Stimulated activated CD4-positive, alpha-beta T cell treated with anti-CD3 and anti-CD28 coated beads, TNF-alpha, amount 100 ng/mL, for 24 hours (primary cell): ENCODE data around the gene ALG2.

Source experiments
- DNase-seq, 3 experiments: peaks; one replicate each; pipeline ENCODE4 v3.0.0-alpha.2; 2020; ENCODE audit warnings: low read depth in 3 of 3

ALG2 gene

GRCh38 chr9:99221621-99222415, at the start of gene ALG2, which contains the start of gene SEC61B:
ALG2 (minus strand) TSS chr9:99221942; CDS start chr9:99221894, 48 bp downstream.
SEC61B (plus strand) TSS chr9:99222282; CDS start chr9:99222364, 82 bp downstream.
- DNase-seq = peak; percentile 86 to 95 (median 89)

- no peak for DNase-seq
These were observed 48.7 kb upstream of the ALG2 start for GRCh38 chr9:99270491-99270890.

- no peak for DNase-seq
These were observed 47.7 kb upstream of the ALG2 start for GRCh38 chr9:99269416-99269815.

- peak in 2 of 3 experiments; percentile 45 to 63 for DNase-seq
These were observed 44.7 kb upstream of the ALG2 start for GRCh38 chr9:99266255-99267023.

GRCh38 chr9:99265691-99266090, 43.9 kb upstream of the ALG2 start:
- no peak for DNase-seq

GRCh38 chr9:99264070-99264680, 42.4 kb upstream of the ALG2 start:
- DNase-seq = peak in 1 of 3 experiments; percentile 29

- DNase-seq = no peak
These were observed 41.2 kb upstream of the ALG2 start for GRCh38 chr9:99262949-99263418.

GRCh38 chr9:99261923-99262322, 40.2 kb upstream of the ALG2 start:
- DNase-seq = no peak

- DNase-seq = peak in 1 of 3 experiments; percentile 28
These were observed 37.6 kb upstream of the ALG2 start for GRCh38 chr9:99259231-99259918.

- DNase-seq = no peak
These were observed 36.1 kb upstream of the ALG2 start for GRCh38 chr9:99257723-99258389.

GRCh38 chr9:99255651-99256050, 33.9 kb upstream of the ALG2 start:
- DNase-seq = no peak

- DNase-seq = peak; percentile 71 to 87 (median 76)
These were observed 32.2 kb upstream of the ALG2 start for GRCh38 chr9:99253772-99254431.

GRCh38 chr9:99253134-99253533, 31.4 kb upstream of the ALG2 start:
- peak in 1 of 3 experiments; percentile 24 for DNase-seq

- DNase-seq = no peak
These were observed 29.4 kb upstream of the ALG2 start for GRCh38 chr9:99251157-99251556.

- DNase-seq = no peak
These were observed 27.9 kb upstream of the ALG2 start for GRCh38 chr9:99249619-99250018.

- no peak for DNase-seq
These were observed 22.9 kb upstream of the ALG2 start for GRCh38 chr9:99244344-99245260.

- DNase-seq = no peak
These were observed 19.4 kb upstream of the ALG2 start for GRCh38 chr9:99241106-99241505.

- DNase-seq = no peak
These were observed 17.8 kb upstream of the ALG2 start for GRCh38 chr9:99239341-99240060.

GRCh38 chr9:99238331-99238730, 16.6 kb upstream of the ALG2 start:
- no peak for DNase-seq
